Thymus (tissue), 11 donors: ENCODE results near the gene CSNK1A1L. TPM values are rescaled to one million over a fixed set of nuclear protein-coding genes. Genes with fewer than 3 reads are reported as not detected.

Experiments used
- DNase-seq, 9 donors: peaks; one replicate each; pipeline ENCODE4 v3.0.0-alpha.2; 2013; ENCODE audit warnings: low spot score in 9 of 9, low read depth in 6 of 9, missing footprints in 1 of 9
- H3K27ac ChIP-seq, 2 donors: one replicate each; pipeline ENCODE4 v1.5.1; 2013; ENCODE audit warnings: control low read depth in 1 of 2, low read depth in 1 of 2, low read length in 1 of 2, mild to moderate bottlenecking in 1 of 2, moderate library complexity in 1 of 2
- H3K27me3 ChIP-seq, 2 donors: one replicate each; pipeline ENCODE4 v1.5.1; 2013; ENCODE audit warnings: low read length in 1 of 2; ENCODE audit not compliant: control insufficient read depth in 2 of 2, insufficient read depth in 1 of 2
- H3K36me3 ChIP-seq, 2 donors: one replicate each; pipeline ENCODE4 v1.5.1; 2013; ENCODE audit warnings: low read length in 1 of 2, mild to moderate bottlenecking in 1 of 2, moderate library complexity in 1 of 2; ENCODE audit not compliant: control insufficient read depth in 2 of 2, insufficient read depth in 2 of 2
- H3K4me1 ChIP-seq, 2 donors: one replicate each; pipeline ENCODE4 v1.5.1; 2013; ENCODE audit warnings: low read length in 2 of 2; ENCODE audit not compliant: control insufficient read depth in 2 of 2, insufficient read depth in 2 of 2
- H3K4me3 ChIP-seq, 2 donors: one replicate each; pipeline ENCODE4 v1.5.1; 2013; ENCODE audit warnings: low read length in 2 of 2, control low read depth in 1 of 2, mild to moderate bottlenecking in 1 of 2
- H3K9me3 ChIP-seq, 2 donors: one replicate each; pipeline ENCODE4 v1.5.1; 2013; ENCODE audit warnings: low read length in 1 of 2, mild to moderate bottlenecking in 1 of 2; ENCODE audit not compliant: control insufficient read depth in 2 of 2, insufficient read depth in 1 of 2
- WGBS: extraction: QIAGEN DNeasy Blood & Tissue Kit; methylation state at CpG from one replicate; pipeline ENCODE4 v1.1.7; 2013; 5-methylcytosine and 5-hydroxymethylcytosine counted together
- polyA plus RNA-seq: library from polyadenylated mRNA; stranded (reverse); fragments of 200-250 nt; gene quantifications from one replicate; pipeline ENCODE4 v1.2.3, GENCODE V29; 2013
- total RNA-seq: library from RNA; stranded (reverse); fragments of 120-200 nt; gene quantifications from one replicate; pipeline ENCODE4 v1.2.4, GENCODE V29; 2013
- donor health status: healthy.

The CSNK1A1L gene
- total and polyA plus RNA-seq, 2 donors = not detected

DNA sequence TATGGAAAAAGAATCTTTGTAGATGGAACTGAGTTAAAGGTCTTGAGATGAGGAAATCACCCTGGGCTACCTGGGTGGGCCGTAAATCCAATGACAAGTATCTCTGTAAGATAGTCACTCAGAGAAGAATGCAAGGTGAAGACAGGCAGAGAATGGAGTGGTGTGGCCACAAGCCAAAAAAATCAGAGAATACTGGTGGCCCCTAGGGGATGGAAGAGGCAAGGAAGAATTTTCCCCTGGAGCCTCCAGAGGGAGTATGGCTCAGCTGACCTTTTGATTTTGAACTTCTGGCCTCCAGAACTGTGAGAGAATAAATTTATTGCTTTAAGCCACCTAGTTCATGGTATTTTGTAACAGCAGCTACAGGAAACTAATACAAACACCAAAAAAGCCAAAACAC, 32.7 kb upstream of the CSNK1A1L start:
- H3K9me3 ChIP-seq = no peaks in the 10 kb centered on the region
- DNase-seq = no peak
- no peaks in the 10 kb centered on the region for H3K27me3 ChIP-seq
- no peaks in the 10 kb centered on the region for H3K36me3 ChIP-seq
- no peak overlapping the region for H3K27ac ChIP-seq
- H3K4me3 ChIP-seq = no peak overlapping the region
- 91% methylated on average over 1 of the region's 1 CpG for WGBS
- no peaks in the 10 kb centered on the region for H3K4me1 ChIP-seq

GRCh38 chr13:37136633-37137032, 31.2 kb upstream of the CSNK1A1L start:
- Histone ChIP-seq H3K27me3 (no peaks in the 10 kb centered on the region), H3K36me3 (no peaks in the 10 kb centered on the region), H3K9me3 (no peaks in the 10 kb centered on the region), H3K4me3 (no peak overlapping the region), H3K4me1 (no peaks in the 10 kb centered on the region), H3K27ac (no peak overlapping the region)
- 98% methylated on average over 2 of the region's 2 CpGs for WGBS
- DNase-seq = no peak

DNA sequence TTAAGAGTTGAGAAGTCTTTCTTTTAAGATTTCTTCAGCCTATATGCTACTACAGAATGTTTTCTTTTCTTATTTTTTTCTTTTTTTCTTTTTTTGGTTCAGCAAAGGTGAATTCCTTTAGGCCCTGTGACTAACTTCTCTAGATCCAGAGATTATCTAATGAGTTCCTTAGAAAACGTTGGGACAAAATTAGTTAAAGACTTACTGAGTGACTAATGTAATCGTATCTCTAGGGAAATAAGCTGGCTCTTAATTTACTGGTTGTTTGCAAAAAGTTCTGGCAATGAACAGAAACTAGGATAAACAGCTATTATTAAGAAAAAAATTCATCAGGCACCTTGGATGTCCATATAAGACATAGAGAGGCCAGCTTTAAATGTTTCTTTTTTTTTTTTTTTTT, 30.7 kb upstream of the CSNK1A1L start:
- no peak overlapping the region for H3K4me3 ChIP-seq
- no peaks in the 10 kb centered on the region for H3K4me1 ChIP-seq
- H3K27ac ChIP-seq = no peak overlapping the region
- no peaks in the 10 kb centered on the region for H3K9me3 ChIP-seq
- H3K27me3 ChIP-seq = no peaks in the 10 kb centered on the region
- DNase-seq = no peak
- H3K36me3 ChIP-seq = no peaks in the 10 kb centered on the region
- WGBS = 81% methylated on average over 2 of the region's 2 CpGs

GRCh38 chr13:37134411-37135041, 29.1 kb upstream of the CSNK1A1L start:
- WGBS = 70% methylated on average over 6 of the region's 6 CpGs
- Histone ChIP-seq H3K27ac (no peak overlapping the region), H3K9me3 (no peaks in the 10 kb centered on the region), H3K4me3 (no peak overlapping the region), H3K27me3 (no peaks in the 10 kb centered on the region), H3K36me3 (no peaks in the 10 kb centered on the region), H3K4me1 (no peaks in the 10 kb centered on the region)
- no peak for DNase-seq

- H3K27me3 ChIP-seq = no peaks in the 10 kb centered on the region
- no peaks in the 10 kb centered on the region for H3K9me3 ChIP-seq
- no peaks in the 10 kb centered on the region for H3K36me3 ChIP-seq
- no peak overlapping the region for H3K27ac ChIP-seq
- no peak for DNase-seq
- 87% methylated on average over 2 of the region's 2 CpGs for WGBS
- H3K4me1 ChIP-seq = no peaks in the 10 kb centered on the region
- H3K4me3 ChIP-seq = no peak overlapping the region
Observed at GRCh38 chr13:37132211-37132610, 26.7 kb upstream of the CSNK1A1L start.

DNA sequence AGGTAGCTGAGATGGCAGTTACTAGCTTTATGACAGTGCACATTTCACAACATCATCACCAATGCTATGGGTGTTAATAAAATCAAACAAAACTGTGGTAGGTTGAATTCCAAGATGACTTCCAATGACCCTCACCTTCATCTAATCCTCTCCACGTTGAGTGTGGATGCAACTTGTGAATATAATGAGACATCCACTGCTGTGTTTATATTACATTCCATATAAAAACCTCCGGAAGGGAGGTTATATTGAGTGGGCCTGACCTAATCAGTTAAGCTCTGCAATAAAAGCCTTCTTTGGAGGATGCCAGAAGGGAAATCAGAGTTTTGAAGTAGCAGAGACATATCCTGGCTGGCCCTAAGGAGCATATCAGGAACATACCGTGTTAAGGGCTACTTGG, 25.6 kb upstream of the CSNK1A1L start:
- H3K36me3 ChIP-seq = no peaks in the 10 kb centered on the region
- WGBS = 86% methylated on average over 3 of the region's 3 CpGs
- no peak overlapping the region for H3K27ac ChIP-seq
- no peaks in the 10 kb centered on the region for H3K27me3 ChIP-seq
- H3K4me1 ChIP-seq = no peaks in the 10 kb centered on the region
- H3K4me3 ChIP-seq = no peak overlapping the region
- no peak for DNase-seq
- no peaks in the 10 kb centered on the region for H3K9me3 ChIP-seq

DNA sequence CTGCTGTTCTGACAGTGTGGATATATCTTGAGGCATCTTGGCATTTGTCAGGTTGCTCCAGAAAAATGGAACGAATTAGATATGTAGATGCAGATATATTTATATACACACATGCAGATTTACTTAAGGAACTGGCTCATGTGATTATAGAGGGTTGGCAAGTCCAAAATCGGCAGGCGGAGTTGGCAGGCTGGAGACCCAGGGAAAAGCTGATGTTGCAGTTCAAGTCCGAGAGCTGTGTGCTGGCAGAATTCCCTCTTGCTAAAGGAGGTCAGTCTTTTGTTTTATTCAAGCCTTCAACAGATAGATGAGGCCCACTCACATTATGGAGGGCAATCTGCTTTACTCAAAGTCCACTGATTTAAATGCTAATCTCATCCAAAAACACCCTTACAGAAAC, 24.4 kb upstream of the CSNK1A1L start:
- Histone ChIP-seq H3K9me3 (no peaks in the 10 kb centered on the region), H3K36me3 (no peaks in the 10 kb centered on the region), H3K4me3 (no peak overlapping the region), H3K27me3 (no peaks in the 10 kb centered on the region), H3K4me1 (no peaks in the 10 kb centered on the region), H3K27ac (no peak overlapping the region)
- WGBS = 90% methylated on average over 4 of the region's 4 CpGs
- DNase-seq = no peak

- no peak overlapping the region for H3K27ac ChIP-seq
- DNase-seq = no peak
- 81% methylated on average over 3 of the region's 3 CpGs for WGBS
- no peaks in the 10 kb centered on the region for H3K36me3 ChIP-seq
- no peaks in the 10 kb centered on the region for H3K4me1 ChIP-seq
- H3K27me3 ChIP-seq = no peaks in the 10 kb centered on the region
- no peak overlapping the region for H3K4me3 ChIP-seq
- H3K9me3 ChIP-seq = no peaks in the 10 kb centered on the region
Observed at GRCh38 chr13:37127691-37128241, 22.3 kb upstream of the CSNK1A1L start.

- WGBS = 74% methylated on average over 1 of the region's 1 CpG
- Histone ChIP-seq H3K9me3 (no peaks in the 10 kb centered on the region), H3K27ac (no peak overlapping the region), H3K36me3 (no peaks in the 10 kb centered on the region), H3K4me1 (no peaks in the 10 kb centered on the region), H3K4me3 (no peak overlapping the region), H3K27me3 (no peaks in the 10 kb centered on the region)
- DNase-seq = no peak
Observed at GRCh38 chr13:37123337-37123736, 17.9 kb upstream of the CSNK1A1L start.
